H1 (cell line): ENCODE measurements around the gene COL26A1. TPM values are rescaled to one million over a fixed set of nuclear protein-coding genes. Genes with fewer than 3 reads are reported as not detected.

ENCODE experiments used
- CTCF ChIA-PET: fragments of 300-600 bp; sonication (Branson Sonifier 250); formaldehyde crosslinking; loops from one replicate; lab custom pipeline; 2021; ENCODE audit not compliant: partially characterized antibody; lab: Charles Lee
- POLR2A ChIA-PET: fragments of 300-600 bp; sonication (Branson Sonifier 250); formaldehyde crosslinking; loops from one replicate; lab custom pipeline; 2021; ENCODE audit warnings: inconsistent platforms; ENCODE audit not compliant: partially characterized antibody; lab: Charles Lee
- DNase-seq, 2 experiments: peaks; one replicate each; pipeline versions ENCODE4 v3.0.0 to v3.0.0-alpha.2; 2010 to 2022; ENCODE audit warnings: low spot score in 2 of 2, low read depth in 1 of 2, mixed read lengths in 1 of 2
- FAIRE-seq: peaks from 2 replicates; lab custom pipeline; 2011; peaks lifted over from hg19 to GRCh38; lab: Jason Lieb, UNC
- H2AFZ ChIP-seq: 2 replicates; pipeline ENCODE4 v1.8.1; 2012; ENCODE audit warnings: low read length, inconsistent platforms
- H2AK5ac ChIP-seq: 2 replicates; pipeline ENCODE4 v1.6.1; 2013; ENCODE audit warnings: low read depth, low read length
- H2BK120ac ChIP-seq: replicated peaks from 2 replicates; pipeline ENCODE3; 2013; ENCODE audit warnings: low read depth, low read length, inconsistent platforms
- H2BK12ac ChIP-seq: 2 replicates; pipeline ENCODE4 v1.6.1; 2013; ENCODE audit warnings: low read depth, low read length
- H2BK15ac ChIP-seq: 2 replicates; pipeline ENCODE4 v1.6.1; 2013; ENCODE audit warnings: low read length
- H2BK20ac ChIP-seq: 2 replicates; pipeline ENCODE4 v1.6.1; 2013; ENCODE audit warnings: low read length
- H2BK5ac ChIP-seq: 2 replicates; pipeline ENCODE4 v1.6.1; 2013; ENCODE audit warnings: low read depth, low read length
- H3K14ac ChIP-seq: 2 replicates; pipeline ENCODE4 v1.6.1; 2013; ENCODE audit warnings: inconsistent platforms; ENCODE audit not compliant: insufficient read length
- H3K18ac ChIP-seq: 2 replicates; pipeline ENCODE4 v1.6.1; 2013; ENCODE audit warnings: low read length; ENCODE audit errors: extremely low read depth
- H3K23ac ChIP-seq: 2 replicates; pipeline ENCODE4 v1.6.1; 2013; ENCODE audit warnings: inconsistent platforms; ENCODE audit not compliant: insufficient read length
- H3K23me2 ChIP-seq: 2 replicates; pipeline ENCODE4 v1.6.1; 2013; ENCODE audit warnings: low read depth, low read length
- H3K27ac ChIP-seq: 2 replicates; pipeline ENCODE4 v1.6.1; 2011; ENCODE audit warnings: low read depth, low read length, inconsistent platforms
- H3K27me3 ChIP-seq, 4 experiments: replicated peaks in 1 of 4; 1 replicate in 1 of 4; 2 replicates in 3 of 4; pipeline versions ENCODE4 v1.6.1 to v1.8.1; 2011 to 2013; ENCODE audit warnings: low read length in 3 of 4, mild to moderate bottlenecking in 3 of 4, inconsistent platforms in 2 of 4, mixed read lengths in 2 of 4, moderate library complexity in 1 of 4; ENCODE audit not compliant: control insufficient read depth in 3 of 4, insufficient read depth in 3 of 4; ENCODE audit errors: extremely low read depth in 1 of 4
- H3K36me3 ChIP-seq, 4 experiments: 2 replicates each; pipeline versions ENCODE4 v1.6.1 to v1.8.1; 2011 to 2013; ENCODE audit warnings: mild to moderate bottlenecking in 4 of 4, low read length in 3 of 4, moderate library complexity in 2 of 4, control low read depth in 1 of 4, inconsistent platforms in 1 of 4; ENCODE audit not compliant: insufficient read depth in 4 of 4, control insufficient read depth in 2 of 4
- H3K4ac ChIP-seq: replicated peaks from 2 replicates; pipeline ENCODE3; 2013; ENCODE audit warnings: low read length, low read depth, mixed read lengths, inconsistent platforms; ENCODE audit not compliant: insufficient read length
- H3K4me1 ChIP-seq, 4 experiments: replicated peaks in 1 of 4; 1 replicate in 1 of 4; 2 replicates in 3 of 4; pipeline versions ENCODE4 v1.6.1 to v1.8.1; 2011 to 2013; ENCODE audit warnings: low read length in 3 of 4, inconsistent platforms in 2 of 4, mixed read lengths in 1 of 4; ENCODE audit not compliant: insufficient read depth in 4 of 4, control insufficient read depth in 3 of 4
- H3K4me2 ChIP-seq, 2 experiments: 2 replicates each; pipeline versions ENCODE4 v1.6.1 to v1.8.1; 2011 to 2013; ENCODE audit warnings: low read depth in 2 of 2, low read length in 2 of 2, control low read depth in 1 of 2, inconsistent platforms in 1 of 2, mild to moderate bottlenecking in 1 of 2; ENCODE audit not compliant: insufficient read depth in 1 of 2
- H3K4me3 ChIP-seq, 4 experiments: fragments of 200-600, 300-600 bp in 1 of 4; sonication (generic), shearing (Covaris generic), sonication (Bioruptor Twin) in 1 of 4; 2 replicates each; pipeline versions ENCODE4 v1.5.1 to v1.8.1; 2011 to 2016; ENCODE audit warnings: low read length in 4 of 4, low read depth in 3 of 4, control low read depth in 2 of 4, inconsistent platforms in 2 of 4, mild to moderate bottlenecking in 2 of 4, mixed read lengths in 1 of 4, moderate library complexity in 1 of 4; ENCODE audit not compliant: insufficient read depth in 2 of 4; ENCODE audit errors: extremely low read depth in 1 of 4
- H3K56ac ChIP-seq: replicated peaks from 2 replicates; pipeline ENCODE3; 2013; ENCODE audit warnings: low read depth, mild to moderate bottlenecking, mixed read lengths, low read length, inconsistent platforms; ENCODE audit not compliant: insufficient read length
- H3K79me1 ChIP-seq: 2 replicates; pipeline ENCODE4 v1.6.1; 2013; ENCODE audit warnings: low read depth, low read length, control low read depth
- H3K79me2 ChIP-seq, 2 experiments: 2 replicates each; pipeline versions ENCODE4 v1.6.1 to v1.8.1; 2012 to 2013; ENCODE audit warnings: low read length in 2 of 2, mild to moderate bottlenecking in 2 of 2, inconsistent platforms in 1 of 2; ENCODE audit not compliant: insufficient read depth in 2 of 2, control insufficient read depth in 1 of 2
- H3K9ac ChIP-seq, 4 experiments: replicated peaks in 1 of 4; 1 replicate in 1 of 4; 2 replicates in 3 of 4; pipeline versions ENCODE4 v1.6.1 to v1.8.1; 2011 to 2013; ENCODE audit warnings: low read depth in 3 of 4, low read length in 3 of 4, control low read depth in 2 of 4, mild to moderate bottlenecking in 2 of 4, moderate library complexity in 2 of 4, inconsistent platforms in 1 of 4; ENCODE audit errors: extremely low read depth in 1 of 4
- H3K9me3 ChIP-seq, 2 experiments: 2 replicates each; pipeline versions ENCODE4 v1.6.1 to v1.8.1; 2012 to 2013; ENCODE audit warnings: mild to moderate bottlenecking in 2 of 2, moderate library complexity in 2 of 2, control low read depth in 1 of 2, inconsistent platforms in 1 of 2, low read depth in 1 of 2, low read length in 1 of 2, mixed read lengths in 1 of 2; ENCODE audit not compliant: insufficient read depth in 2 of 2
- H4K20me1 ChIP-seq, 2 experiments: replicated peaks in 1 of 2; 2 replicates each; pipeline versions ENCODE3 to v1.8.1; 2011 to 2013; ENCODE audit warnings: inconsistent platforms in 2 of 2, low read length in 2 of 2, mild to moderate bottlenecking in 1 of 2; ENCODE audit not compliant: insufficient read depth in 2 of 2, control insufficient read depth in 1 of 2
- H4K5ac ChIP-seq: 2 replicates; pipeline ENCODE4 v1.6.1; 2013; ENCODE audit warnings: low read length, low read depth, mixed read lengths, inconsistent platforms; ENCODE audit not compliant: insufficient read length
- H4K8ac ChIP-seq: 2 replicates; pipeline ENCODE4 v1.8.0; 2013; ENCODE audit warnings: mild to moderate bottlenecking, moderate library complexity, low read length, inconsistent platforms; ENCODE audit not compliant: insufficient read depth; ENCODE audit errors: extremely low read depth
- H4K91ac ChIP-seq: replicated peaks from 2 replicates; pipeline ENCODE3; 2013; ENCODE audit warnings: low read length, mixed read lengths, inconsistent platforms; ENCODE audit not compliant: insufficient read length
- CBX5 ChIP-seq: fragments of 300-800, 300-1000 bp; sonication (generic); IDR thresholded peaks from 2 replicates; pipeline ENCODE4 v1.7.1; 2016; ENCODE audit warnings: antibody characterized with exemption, low read length, low read depth
- YY1 ChIP-seq: IDR thresholded peaks from 2 replicates; pipeline ENCODE4 v1.6.1; 2011; ENCODE audit warnings: low read depth, mild to moderate bottlenecking, low read length
- WGBS, 2 experiments: shearing (Covaris generic) in 1 of 2; methylation state at CpG; one replicate each; pipeline versions ENCODE4 v1.1.6 to v1.1.7; 2013 to 2015; ENCODE audit warnings: low lambda C conversion rate in 2 of 2, mixed read lengths in 2 of 2, inconsistent platforms in 1 of 2, low coverage in 1 of 2, missing lambda C conversion rate in 1 of 2; ENCODE audit not compliant: insufficient replicate concordance in 2 of 2, insufficient coverage in 1 of 2, insufficient read length in 1 of 2; ENCODE audit errors: extremely low coverage in 1 of 2, missing lambda C conversion rate in 1 of 2; 5-methylcytosine and 5-hydroxymethylcytosine counted together
- polyA plus RNA-seq, 7 experiments: library from polyadenylated mRNA; depleted of rRNA in 3 of 7; stranded (reverse) in 5 of 7; unstranded in 2 of 7; fragments of >200 nt in 5 of 7; fragments of 200-250 nt in 2 of 7; gene quantifications; 1 replicate in 5 of 7; 2 replicates in 1 of 7; 4 replicates in 1 of 7; pipeline versions ENCODE4 v1.2.1 to v1.2.3, GENCODE V29; 2011 to 2013; ENCODE audit warnings: missing spikeins in 2 of 7, mixed read lengths in 2 of 7
- total RNA-seq: library from RNA; stranded (reverse); fragmentation: NEBNext Ultra II Directional; extraction: Animal tissue kit (Norgen Biotek cat#: 25700); gene quantifications from 2 replicates; pipeline ENCODE4 v1.2.1, GENCODE V29; 2021

The COL26A1 gene
- total and polyA plus RNA-seq, 2 of the 8 experiments (the other 6 are each of a cell fraction or from before 2014, with no cell fraction given) = 51.1 to 68.8 TPM

DNA sequence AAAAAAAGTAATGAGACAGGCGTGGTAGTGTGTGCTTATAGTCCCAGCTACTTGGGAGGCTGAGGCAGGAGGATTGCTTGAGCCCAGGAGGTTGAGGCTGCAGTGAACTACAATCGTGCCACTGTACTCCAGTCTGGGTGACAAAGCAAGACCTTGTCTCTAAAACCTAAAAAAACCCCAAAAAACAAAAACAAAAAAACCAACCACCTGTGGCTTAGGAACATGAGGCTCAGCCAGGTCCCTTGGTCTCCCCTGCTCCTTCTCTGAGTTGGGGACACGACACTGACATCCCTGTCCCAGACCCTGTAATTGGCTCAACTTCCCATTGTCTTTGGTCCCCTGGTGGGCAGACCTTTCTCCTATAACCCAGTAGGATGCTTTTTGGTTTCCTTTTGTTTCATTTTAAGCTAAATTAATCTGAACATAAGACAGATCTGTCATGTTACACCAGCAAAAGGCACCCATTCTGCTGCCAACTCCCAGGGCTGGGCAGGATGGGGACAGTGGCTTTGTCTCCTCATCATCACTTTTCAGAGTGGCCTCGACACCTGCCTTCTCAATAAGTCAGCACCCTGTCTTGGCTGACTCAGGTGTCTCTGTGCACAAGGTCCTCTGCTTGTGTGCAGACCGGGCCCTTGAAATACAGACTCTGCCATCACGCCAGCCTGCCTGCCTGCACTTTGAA is 192.1 kb downstream of the COL26A1 start:
- Histone ChIP-seq H3K9me3 (no peaks in the 10 kb centered on the region), H3K27me3 (no peaks in the 10 kb centered on the region), H3K36me3 (no peaks in the 10 kb centered on the region; a peak in 2 of 8 replicates), H3K56ac (no peak overlapping the region), H2BK20ac (no peak overlapping the region), H3K4me2 (no peak overlapping the region), H3K18ac (no peak overlapping the region), H3K4ac (no peak overlapping the region), H3K23ac (no peak overlapping the region), H3K14ac (no peak overlapping the region), H3K9ac (no peak overlapping the region), H4K5ac (no peak overlapping the region), H3K79me2 (no peaks in the 10 kb centered on the region), H2BK5ac (no peak overlapping the region), H3K79me1 (no peaks in the 10 kb centered on the region), H2BK120ac (no peak overlapping the region), H2AK5ac (no peak overlapping the region), H4K8ac (no peak overlapping the region), H2BK15ac (0 out of 2 replicates have a peak overlapping the region, but pooled peaks have one; percentile 3), H3K4me1 (no peaks in the 10 kb centered on the region), H4K91ac (no peak overlapping the region), H2BK12ac (no peak overlapping the region), H3K23me2 (peaks cover 10% of the 10 kb centered on the region; the same call in 1 of the 2 replicates), H3K27ac (no peak overlapping the region), H4K20me1 (peaks cover 0 to 3% of the 10 kb centered on the region in 2 experiments), H2AFZ (no peak overlapping the region), H3K4me3 (no peak overlapping the region)
- POLR2A ChIA-PET = interaction anchor here (1.2 kb wide), 1 partner anchor 21 kb away, joined by 4 read pairs; no protein-coding TSS in a partner anchor
- CTCF ChIA-PET = interaction anchor here (0.6 to 2.7 kb wide), 4 partner anchors 12 to 254 kb away, joined by 3 to 9 read pairs (median 4); no protein-coding TSS in a partner anchor
- WGBS, 2 experiments = 81% methylated on average over 5 of the region's 6 CpGs; no CpG with 5 or more reads in 1 of the 2 experiments
- FAIRE-seq = no peak
- DNase-seq = no peak
- TF ChIP-seq CBX5 (no peak), YY1 (no peak)
